SH-SY5Y (cell line): ENCODE measurements around the gene ZNF35.

Experiments used
- GATA2 ChIP-seq: IDR thresholded peaks from 2 replicates; pipeline ENCODE4 v1.6.1; 2011; ENCODE audit warnings: mild to moderate bottlenecking, low read depth, low read length
- GATA3 ChIP-seq: IDR thresholded peaks from 2 replicates; pipeline ENCODE4 v1.6.1; 2011; ENCODE audit warnings: low read depth, mild to moderate bottlenecking, low read length, moderate library complexity

DNA sequence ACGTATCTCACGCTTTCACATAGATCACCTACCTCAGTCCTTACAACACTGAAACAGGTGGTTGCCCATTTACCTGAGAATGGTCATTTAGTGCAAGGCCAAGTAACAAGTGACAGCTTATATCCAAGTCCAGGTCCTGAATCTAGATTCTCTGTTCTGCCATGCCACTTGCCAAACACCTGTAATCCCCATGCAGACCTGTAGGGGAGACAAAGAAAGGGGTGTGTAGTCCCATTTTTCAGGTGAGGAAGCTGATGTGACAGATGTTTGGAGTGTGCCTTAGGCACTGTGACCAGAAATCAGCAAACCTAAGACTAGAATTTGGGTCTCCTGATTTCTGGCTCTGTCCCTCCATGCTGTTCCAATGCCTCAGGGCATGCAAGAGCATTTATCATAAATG is 12.7 kb downstream of the ZNF35 start:
- no peak for TF ChIP-seq GATA2
- no peak for TF ChIP-seq GATA3
